Measurements from ENCODE around the gene TEX52. TPM values are rescaled to one million over a fixed set of nuclear protein-coding genes. Genes with fewer than 3 reads are reported as not detected.

The TEX52 gene
- total and polyA plus RNA-seq, 2 of the 8 experiments (the other 6 are each of a cell fraction or from before 2014, with no cell fraction given): not detected

DNA sequence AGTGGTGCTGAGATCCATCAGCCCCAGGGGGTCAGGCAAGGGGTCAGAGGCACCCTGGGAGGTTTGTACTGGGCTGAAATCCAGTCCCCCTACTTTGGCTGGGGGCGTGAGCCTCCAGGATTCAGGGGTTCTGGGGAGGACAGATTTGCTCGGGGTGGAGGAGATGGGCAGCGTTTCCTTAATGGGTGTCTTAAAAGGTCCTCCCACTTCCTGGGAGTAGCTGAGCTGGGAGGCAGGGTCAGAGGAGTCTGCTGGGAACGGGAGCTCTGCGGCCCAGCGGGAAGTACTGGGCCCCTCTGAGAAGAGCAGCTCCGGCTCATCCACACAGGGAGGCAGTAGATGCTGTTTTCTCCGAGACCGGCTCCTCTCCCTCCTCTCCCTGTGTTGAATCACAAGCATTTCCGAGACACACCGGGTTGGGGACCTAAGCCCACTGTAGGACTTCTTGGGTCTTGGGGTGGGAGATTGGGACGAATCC is 2.1 kb upstream of the TEX52 start:
- Histone ChIP-seq H2AK5ac (ENCODE audit: low read depth, low read length) (no peak overlapping the region), H3K23me2 (ENCODE audit: low read depth, low read length) (no peaks in the 10 kb centered on the region), H3K18ac (ENCODE audit: extremely low read depth, low read length) (no peak overlapping the region), H2BK12ac (ENCODE audit: low read depth, low read length) (no peak overlapping the region), H2BK15ac (ENCODE audit: low read length) (no peak overlapping the region), H2BK5ac (ENCODE audit: low read depth, low read length) (no peak overlapping the region), H2BK120ac (replicated peaks; ENCODE audit: low read depth, low read length) (no peak overlapping the region), H3K27me3 (replicated peaks in 1 of 4; ENCODE audit: control insufficient read depth in 3 of 4, extremely low read depth in 1 of 4, insufficient read depth in 3 of 4, low read length in 3 of 4) (no peaks in the 10 kb centered on the region), H4K91ac (replicated peaks; ENCODE audit: insufficient read length, low read length) (no peak overlapping the region), H4K20me1 (replicated peaks in 1 of 2; ENCODE audit: control insufficient read depth in 1 of 2, insufficient read depth in 2 of 2, low read length in 2 of 2) (peaks cover 3 to 6% of the 10 kb centered on the region in 2 experiments), H3K4ac (replicated peaks; ENCODE audit: insufficient read length, low read depth, low read length) (no peak overlapping the region), H3K4me3 (ENCODE audit: extremely low read depth in 1 of 4, insufficient read depth in 2 of 4, low read depth in 3 of 4, low read length in 4 of 4) (no peak overlapping the region), H3K4me1 (replicated peaks in 1 of 4; ENCODE audit: control insufficient read depth in 3 of 4, insufficient read depth in 4 of 4, low read length in 3 of 4) (peaks cover 0 to 6% (median under 1%) of the 10 kb centered on the region in 4 experiments; a peak in 3 of 7 replicates), H3K79me1 (ENCODE audit: low read depth, low read length) (no peaks in the 10 kb centered on the region), H3K4me2 (ENCODE audit: insufficient read depth in 1 of 2, low read depth in 2 of 2, low read length in 2 of 2) (no peak overlapping the region), H4K8ac (ENCODE audit: extremely low read depth, insufficient read depth, low read length) (no peak overlapping the region; the same call in 1 of the 2 replicates), H3K23ac (ENCODE audit: insufficient read length) (no peak overlapping the region), H3K36me3 (ENCODE audit: control insufficient read depth in 2 of 4, insufficient read depth in 4 of 4, low read length in 3 of 4) (peaks cover 8 to 48% (median 29%) of the 10 kb centered on the region in 4 experiments; a peak in 6 of 8 replicates), H3K9ac (replicated peaks in 1 of 4; ENCODE audit: extremely low read depth in 1 of 4, low read depth in 3 of 4, low read length in 3 of 4) (no peak overlapping the region), H3K14ac (ENCODE audit: insufficient read length) (no peak overlapping the region), H3K56ac (replicated peaks; ENCODE audit: insufficient read length, low read depth, low read length) (no peak overlapping the region), H3K79me2 (ENCODE audit: control insufficient read depth in 1 of 2, insufficient read depth in 2 of 2, low read length in 2 of 2) (no peaks in the 10 kb centered on the region), H4K5ac (ENCODE audit: insufficient read length, low read depth, low read length) (no peak overlapping the region), H2BK20ac (ENCODE audit: low read length) (no peak overlapping the region), H3K9me3 (ENCODE audit: insufficient read depth in 2 of 2, low read depth in 1 of 2, low read length in 1 of 2) (no peaks in the 10 kb centered on the region), H3K27ac (ENCODE audit: low read depth, low read length) (no peak overlapping the region), H2AFZ (ENCODE audit: low read length) (no peak overlapping the region)
- WGBS, 2 experiments (ENCODE audit: extremely low coverage in 1 of 2, insufficient coverage in 1 of 2, insufficient read length in 1 of 2, insufficient replicate concordance in 2 of 2, low coverage in 1 of 2, low lambda C conversion rate in 2 of 2, missing lambda C conversion rate in 1 of 2): 93% methylated on average over 11 of the region's 12 CpGs; no CpG with 5 or more reads in 1 of the 2 experiments
- ChIA-PET CTCF (ENCODE audit: partially characterized antibody) (interaction anchor here (1.0 to 6.5 kb wide), 7 partner anchors 9 to 183 kb away, joined by 4 to 84 read pairs (median 5); partner anchors contain the start of gene NRIP2), POLR2A (ENCODE audit: partially characterized antibody) (interaction anchor here (0.8 to 3.8 kb wide), 7 partner anchors 11 to 91 kb away, joined by 3 to 31 read pairs (median 5); partner anchors contain the start of genes FOXM1, NRIP2 and RHNO1)
- TF ChIP-seq MAFK (IDR thresholded peaks at IDR 0.05; ENCODE audit: low read depth, low read length): no peak
- TF ChIP-seq NANOG (IDR thresholded peaks at IDR 0.05; ENCODE audit: insufficient read depth, low read depth, low read length, poor library complexity, severe bottlenecking): no peak
- TF ChIP-seq KDM5A (IDR thresholded peaks at IDR 0.05; ENCODE audit: low read length): no peak
- no peak for TF ChIP-seq TEAD4 (IDR thresholded peaks at IDR 0.05; ENCODE audit: low read depth, low read length)
- no peak for TF ChIP-seq CEBPB (IDR thresholded peaks at IDR 0.05; ENCODE audit: low read depth, low read length)
- no peak for TF ChIP-seq SUZ12 (IDR thresholded peaks at IDR 0.05; ENCODE audit: low read length)
- no peak for TF ChIP-seq ZNF274 (IDR thresholded peaks at IDR 0.05; ENCODE audit: borderline replicate concordance, extremely low read depth, low read length)
- TF ChIP-seq SP1 (IDR thresholded peaks at IDR 0.05; ENCODE audit: low read depth, low read length): no peak
- TF ChIP-seq SIN3A (conservative IDR thresholded peaks at IDR 0.05 in 1 of 2, IDR thresholded peaks at IDR 0.05 in 1 of 2; ENCODE audit: low read depth in 1 of 2, low read length in 2 of 2): no peak
- TF ChIP-seq CHD2 (IDR thresholded peaks at IDR 0.05; ENCODE audit: low read length): no peak
- FAIRE-seq (no peak), DNase-seq (ENCODE audit: low read depth in 1 of 2, low spot score in 2 of 2) (no peak)
